GM10248 (cell line): ENCODE data around the gene EPC1.

Experiments
- CTCF ChIA-PET: fragments of 300-600 bp; sonication (Branson Sonifier 250); formaldehyde crosslinking; extraction: SDS; loops from one replicate; lab custom pipeline; 2021; ENCODE audit warnings: antibody characterized with exemption; lab: Yijun Ruan, JAX
- POLR2A ChIA-PET: fragments of 350-650 bp; sonication (Branson Sonifier 250); formaldehyde crosslinking; extraction: SDS; loops from one replicate; lab custom pipeline; 2020; ENCODE audit warnings: antibody characterized with exemption; lab: Yijun Ruan, JAX
- DNase-seq: peaks from one replicate; pipeline ENCODE4 v3.0.0; 2012; ENCODE audit errors: extremely low spot score
- TF ChIP-seq, protein P1 (sequence below): IDR thresholded peaks from 2 replicates; pipeline ENCODE4 v1.5.1; 2012; ENCODE audit warnings: mild to moderate bottlenecking, low read depth; ENCODE audit errors: extremely low read depth, missing control alignments, control extremely low read depth

Gene EPC1

DNA sequence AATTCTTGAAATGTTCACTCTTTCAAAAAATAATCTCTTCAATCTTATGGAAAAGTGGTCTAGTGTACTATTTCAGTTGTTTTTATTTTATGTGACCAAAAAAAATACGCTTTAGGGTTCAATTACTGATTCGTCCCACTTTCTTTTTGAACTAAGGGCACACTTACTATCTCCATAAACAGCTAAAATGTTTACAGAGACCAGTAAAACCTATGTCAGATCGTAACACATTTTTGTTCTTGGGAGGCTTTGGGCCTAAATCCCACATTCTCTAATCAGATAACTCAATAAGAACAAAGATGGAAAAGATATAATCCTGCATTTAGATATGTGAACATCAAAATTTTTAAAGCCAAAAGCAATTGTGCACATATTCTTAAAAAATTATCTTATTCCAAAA, 29.8 kb upstream of the EPC1 start:
- ChIA-PET POLR2A (interaction anchor here (0.7 kb wide), 1 partner anchor 1943 kb away, joined by 3 read pairs; no protein-coding TSS in a partner anchor), CTCF (interaction anchor here (2.1 to 4.2 kb wide), 3 partner anchors 9 to 125 kb away, joined by 7 to 24 read pairs (median 10); no protein-coding TSS in a partner anchor)
- TF ChIP-seq, protein P1, sequence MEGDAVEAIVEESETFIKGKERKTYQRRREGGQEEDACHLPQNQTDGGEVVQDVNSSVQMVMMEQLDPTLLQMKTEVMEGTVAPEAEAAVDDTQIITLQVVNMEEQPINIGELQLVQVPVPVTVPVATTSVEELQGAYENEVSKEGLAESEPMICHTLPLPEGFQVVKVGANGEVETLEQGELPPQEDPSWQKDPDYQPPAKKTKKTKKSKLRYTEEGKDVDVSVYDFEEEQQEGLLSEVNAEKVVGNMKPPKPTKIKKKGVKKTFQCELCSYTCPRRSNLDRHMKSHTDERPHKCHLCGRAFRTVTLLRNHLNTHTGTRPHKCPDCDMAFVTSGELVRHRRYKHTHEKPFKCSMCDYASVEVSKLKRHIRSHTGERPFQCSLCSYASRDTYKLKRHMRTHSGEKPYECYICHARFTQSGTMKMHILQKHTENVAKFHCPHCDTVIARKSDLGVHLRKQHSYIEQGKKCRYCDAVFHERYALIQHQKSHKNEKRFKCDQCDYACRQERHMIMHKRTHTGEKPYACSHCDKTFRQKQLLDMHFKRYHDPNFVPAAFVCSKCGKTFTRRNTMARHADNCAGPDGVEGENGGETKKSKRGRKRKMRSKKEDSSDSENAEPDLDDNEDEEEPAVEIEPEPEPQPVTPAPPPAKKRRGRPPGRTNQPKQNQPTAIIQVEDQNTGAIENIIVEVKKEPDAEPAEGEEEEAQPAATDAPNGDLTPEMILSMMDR = no peak
- DNase-seq = no peak

DNA sequence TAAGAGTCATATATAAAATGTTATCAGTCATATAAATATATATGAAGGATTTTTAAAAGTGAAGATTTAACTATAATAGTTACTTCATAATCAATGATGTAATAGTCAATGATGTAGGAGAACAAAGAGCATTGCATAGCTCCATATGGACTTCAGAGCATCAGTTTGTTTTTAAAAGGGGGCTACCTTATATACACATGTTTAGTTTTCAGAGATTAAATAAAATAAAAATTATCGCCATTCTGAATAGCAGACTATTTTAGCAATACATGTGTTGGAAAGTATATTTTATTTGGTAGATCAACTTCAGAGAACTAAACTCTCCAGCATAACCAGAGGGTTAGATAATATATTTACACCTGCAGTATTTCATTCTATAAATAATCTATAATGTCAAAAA, 29.1 kb upstream of the EPC1 start:
- DNase-seq = no peak
- ChIA-PET CTCF (interaction anchor here (3.5 to 4.2 kb wide), 2 partner anchors 9 to 12 kb away, joined by 10 to 24 read pairs; no protein-coding TSS in a partner anchor), POLR2A (no interaction called here)
- TF ChIP-seq, protein P1 = no peak

DNA sequence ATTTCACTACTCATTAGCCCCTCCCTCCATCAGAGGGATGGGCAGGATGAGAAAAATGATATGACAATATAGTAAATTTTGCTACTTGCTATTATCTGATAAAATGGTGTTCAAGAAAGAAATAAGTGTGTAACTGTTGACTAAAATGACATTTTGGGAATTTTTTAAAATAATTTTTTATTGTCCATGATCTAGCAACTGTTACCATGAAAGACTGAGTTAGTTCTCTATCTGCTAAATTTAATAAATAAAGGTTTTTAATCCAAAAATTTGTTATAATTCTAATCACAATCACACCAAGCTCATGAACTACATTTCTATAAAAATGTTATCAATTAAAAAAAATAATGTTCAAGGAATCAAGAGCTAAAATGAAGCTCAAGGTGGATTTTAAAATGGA, 28.7 kb upstream of the EPC1 start:
- ChIA-PET CTCF (interaction anchor here (3.5 to 4.2 kb wide), 2 partner anchors 8 to 12 kb away, joined by 10 to 24 read pairs; no protein-coding TSS in a partner anchor), POLR2A (no interaction called here)
- TF ChIP-seq, protein P1 = no peak
- no peak for DNase-seq

DNA sequence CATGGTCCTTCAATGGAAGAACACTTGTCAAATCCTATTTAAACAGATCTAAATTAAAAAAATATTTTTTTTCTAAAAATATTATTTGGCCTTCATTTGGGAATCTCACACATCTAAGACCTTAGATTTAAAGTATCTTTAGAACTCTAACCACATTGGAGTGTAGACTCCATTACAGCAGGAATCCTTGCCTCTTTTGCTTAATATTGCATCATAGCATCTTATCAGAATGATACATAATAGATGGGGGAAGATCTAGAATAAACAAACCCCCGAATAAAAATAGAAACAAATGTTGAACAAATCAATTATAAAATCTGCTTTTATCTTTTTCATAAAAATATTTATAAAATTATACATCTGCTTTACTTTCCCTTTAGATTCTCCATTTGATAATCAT, 27.6 kb upstream of the EPC1 start:
- no peak for DNase-seq
- CTCF ChIA-PET = no interaction called here
- TF ChIP-seq, protein P1 = no peak
- POLR2A ChIA-PET = no interaction called here

DNA sequence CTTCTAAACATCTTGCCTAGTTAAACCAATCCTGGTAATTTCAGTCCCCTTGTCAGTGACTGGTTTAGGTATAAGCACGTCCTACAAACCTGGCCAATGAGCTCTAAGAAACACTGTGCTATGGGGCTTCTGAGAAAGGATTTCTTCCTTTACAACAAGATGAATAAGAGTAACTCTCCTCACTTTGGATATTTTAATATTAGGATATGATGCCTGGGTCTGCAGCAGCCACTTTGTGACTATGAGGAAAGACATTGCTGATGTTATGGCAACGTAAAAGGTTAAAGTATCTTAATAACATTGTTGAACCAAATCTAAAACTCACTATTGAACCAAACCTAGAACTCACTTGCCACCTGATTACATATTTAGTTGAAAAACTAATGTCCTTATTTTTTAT, 26.5 kb upstream of the EPC1 start:
- CTCF ChIA-PET = interaction anchor here (1.3 to 2.0 kb wide), 5 partner anchors 10 to 117 kb away, joined by 3 to 7 read pairs (median 4); no protein-coding TSS in a partner anchor
- POLR2A ChIA-PET = no interaction called here

DNA sequence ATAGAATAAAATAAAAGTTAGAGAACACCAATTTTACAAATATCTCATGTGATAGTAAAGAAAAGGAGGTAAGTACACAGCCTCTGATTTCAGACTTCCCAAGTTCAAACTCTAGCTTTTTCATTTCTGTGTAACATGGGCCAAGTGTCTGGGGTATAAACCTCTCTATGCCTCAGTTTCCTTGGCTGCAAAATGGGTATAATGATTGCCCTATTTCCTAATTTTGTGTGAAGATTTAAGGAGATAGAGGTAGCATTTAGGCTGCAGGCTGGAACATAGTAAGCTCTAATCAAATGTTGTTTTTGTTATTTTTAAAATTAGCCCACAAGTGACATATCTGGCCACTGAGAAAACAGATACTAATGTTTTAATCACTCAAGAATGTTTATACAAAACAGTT, 26.1 kb upstream of the EPC1 start:
- DNase-seq = no peak
- ChIA-PET POLR2A (no interaction called here), CTCF (interaction anchor here (1.3 to 2.0 kb wide), 6 partner anchors 10 to 122 kb away, joined by 3 to 7 read pairs (median 4); no protein-coding TSS in a partner anchor)
- TF ChIP-seq, protein P1 = no peak

More for the DNA sequence above, 26.5 kb upstream of the EPC1 start:
- TF ChIP-seq, protein P1 = no peak
- DNase-seq = no peak
